Left lung (tissue), 10 donors: ENCODE measurements around the gene RNPEP. TPM values are rescaled to one million over a fixed set of nuclear protein-coding genes. Genes with fewer than 3 reads are reported as not detected.

ENCODE experiments used
- ATAC-seq: fragments of 200-7000 bp; cut with Tn5 transposase; one replicate; pipeline ENCODE4 v1.9.1; 2020; ENCODE audit warnings: moderate library complexity
- DNase-seq, 4 donors: peaks; one replicate each; pipeline ENCODE4 v3.0.0-alpha.2; 2013 to 2020
- H3K27ac ChIP-seq, 2 donors: fragments of 200-600 bp; sonication (generic) in 1 of 2; one replicate each; pipeline versions ENCODE4 v1.5.0 to v1.8.0; 2020 to 2021
- H3K27me3 ChIP-seq, 2 donors: fragments of 200-600 bp; sonication (generic) in 1 of 2; one replicate each; pipeline versions ENCODE4 v1.5.0 to v1.8.0; 2020 to 2021
- H3K36me3 ChIP-seq, 2 donors: fragments of 200-600 bp; sonication (generic) in 1 of 2; one replicate each; pipeline versions ENCODE4 v1.5.0 to v1.8.0; 2020 to 2021
- H3K4me1 ChIP-seq, 2 donors: fragments of 200-600 bp; one replicate each; pipeline ENCODE4 v1.8.0; 2021
- H3K4me3 ChIP-seq, 2 donors: fragments of 200-600 bp; sonication (generic) in 1 of 2; one replicate each; pipeline versions ENCODE4 v1.5.0 to v1.8.0; 2020 to 2021; ENCODE audit warnings: mild to moderate bottlenecking in 1 of 2
- H3K9me3 ChIP-seq, 2 donors: fragments of 200-600 bp; sonication (generic) in 1 of 2; one replicate each; pipeline versions ENCODE4 v1.5.0 to v1.8.0; 2020 to 2021
- intact Hi-C, 2 donors: fragments of 100-400 bp; cut with DNase I; formaldehyde crosslinking; loops; one replicate each; pipeline versions ENCODE4 v1.11.2 to v1.14.2; 2022
- polyA plus RNA-seq, 6 donors: library from polyadenylated mRNA; unstranded; fragments of 120-200 nt; gene quantifications; one replicate each; pipeline ENCODE4 v1.2.1, GENCODE V29; 2013; ENCODE audit not compliant: insufficient read length in 6 of 6
- total RNA-seq, 2 donors: library from RNA; stranded (reverse); fragmentation: NEBNext Ultra II Directional; extraction: Animal tissue kit (Norgen Biotek cat#: 25700); gene quantifications; one replicate each; pipeline ENCODE4 v1.2.1, GENCODE V29; 2021
- TF ChIP-seq, protein P1 (sequence below), 2 donors: fragments of 200-600 bp; sonication (generic) in 1 of 2; IDR thresholded peaks; one replicate each; pipeline versions ENCODE4 v1.5.0 to v1.8.0; 2021; ENCODE audit warnings: antibody characterized with exemption in 2 of 2
- donor health status: DM: no; HTN: yes; CAD: no.
- donor health status: DM: no; HTN: no; CAD: no.

The RNPEP gene
- total and polyA plus RNA-seq, 8 donors = 56.0 to 81.2 (median 65.3) TPM

- intact Hi-C loops = no loop called here
- Histone ChIP-seq H3K4me3 (peak within 1 kb of the TSS; percentile 37 to 42), H3K36me3 (no peaks in the 10 kb centered on the region), H3K9me3 (no peaks in the 10 kb centered on the region), H3K27ac (peak within 1 kb of the TSS in 1 of 2 donors; percentile 73), H3K4me1 (peaks cover 4 to 14% of the 10 kb centered on the region in 2 donors), H3K27me3 (peaks cover 0 to 44% of the 10 kb centered on the region in 2 donors)
- TF ChIP-seq, protein P1, sequence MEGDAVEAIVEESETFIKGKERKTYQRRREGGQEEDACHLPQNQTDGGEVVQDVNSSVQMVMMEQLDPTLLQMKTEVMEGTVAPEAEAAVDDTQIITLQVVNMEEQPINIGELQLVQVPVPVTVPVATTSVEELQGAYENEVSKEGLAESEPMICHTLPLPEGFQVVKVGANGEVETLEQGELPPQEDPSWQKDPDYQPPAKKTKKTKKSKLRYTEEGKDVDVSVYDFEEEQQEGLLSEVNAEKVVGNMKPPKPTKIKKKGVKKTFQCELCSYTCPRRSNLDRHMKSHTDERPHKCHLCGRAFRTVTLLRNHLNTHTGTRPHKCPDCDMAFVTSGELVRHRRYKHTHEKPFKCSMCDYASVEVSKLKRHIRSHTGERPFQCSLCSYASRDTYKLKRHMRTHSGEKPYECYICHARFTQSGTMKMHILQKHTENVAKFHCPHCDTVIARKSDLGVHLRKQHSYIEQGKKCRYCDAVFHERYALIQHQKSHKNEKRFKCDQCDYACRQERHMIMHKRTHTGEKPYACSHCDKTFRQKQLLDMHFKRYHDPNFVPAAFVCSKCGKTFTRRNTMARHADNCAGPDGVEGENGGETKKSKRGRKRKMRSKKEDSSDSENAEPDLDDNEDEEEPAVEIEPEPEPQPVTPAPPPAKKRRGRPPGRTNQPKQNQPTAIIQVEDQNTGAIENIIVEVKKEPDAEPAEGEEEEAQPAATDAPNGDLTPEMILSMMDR (IDR thresholded peaks at IDR 0.05) = no peak
- DNase-seq = peak; percentile 75 to 89 (median 84)
- ATAC-seq = peak; percentile 98
These were observed 36.1 kb upstream of the RNPEP start, which contains the start of gene LMOD1 for GRCh38 chr1:201946224-201946908. TSS of gene LMOD1 (minus strand) at chr1:201946548. CDS start at chr1:201946340, 208 bp downstream.

- intact Hi-C loops = no loop called here
These were observed 34.8 kb upstream of the RNPEP start for GRCh38 chr1:201947697-201948008.

DNA sequence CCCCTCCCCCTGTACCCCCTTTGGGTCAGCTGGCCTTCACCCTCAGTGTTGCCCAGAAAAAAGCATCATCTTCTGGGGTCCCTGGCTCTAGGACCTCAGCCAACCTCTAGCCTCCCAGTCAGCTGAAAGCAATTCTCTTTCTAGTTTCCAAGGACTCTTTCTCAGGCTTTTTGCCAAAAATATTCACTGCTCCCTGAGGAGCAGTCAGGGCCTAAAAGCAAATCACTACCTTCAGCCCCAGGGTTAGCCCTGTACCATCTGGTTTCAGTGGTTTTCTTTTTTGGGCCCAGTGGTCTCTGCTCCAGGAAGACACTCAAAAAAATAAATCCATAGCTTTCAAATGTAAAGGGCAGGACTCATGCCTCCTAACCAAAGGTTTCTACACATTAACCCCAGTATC is 33.0 kb upstream of the RNPEP start:
- TF ChIP-seq, protein P1 (IDR thresholded peaks at IDR 0.05) = no peak
- Histone ChIP-seq H3K4me1 (peaks cover 4 to 14% of the 10 kb centered on the region in 2 donors), H3K4me3 (no peak overlapping the region), H3K27ac (no peak overlapping the region), H3K27me3 (peaks cover 0 to 37% of the 10 kb centered on the region in 2 donors), H3K36me3 (no peaks in the 10 kb centered on the region), H3K9me3 (no peaks in the 10 kb centered on the region)
- DNase-seq (no peak), ATAC-seq (no peak)
- intact Hi-C loops = no loop called here

More at GRCh38 chr1:201947697-201948008, 34.8 kb upstream of the RNPEP start:
- H3K27ac ChIP-seq = no peak overlapping the region
- peaks cover 4 to 14% of the 10 kb centered on the region in 2 donors for H3K4me1 ChIP-seq
- DNase-seq (no peak), ATAC-seq (no peak)
- no peak overlapping the region for H3K4me3 ChIP-seq
- no peaks in the 10 kb centered on the region for H3K36me3 ChIP-seq
- TF ChIP-seq, protein P1 (IDR thresholded peaks at IDR 0.05) = no peak
- no peaks in the 10 kb centered on the region for H3K9me3 ChIP-seq
- H3K27me3 ChIP-seq = peaks cover 0 to 44% of the 10 kb centered on the region in 2 donors

GRCh38 chr1:201954263-201955008 is 28.0 kb upstream of the RNPEP start:
- Histone ChIP-seq H3K4me3 (peak overlapping the region; percentile 68 to 70), H3K9me3 (no peaks in the 10 kb centered on the region), H3K4me1 (peaks cover 6 to 12% of the 10 kb centered on the region in 2 donors), H3K27ac (peak overlapping the region; percentile 78), H3K36me3 (peaks cover 0 to 25% of the 10 kb centered on the region in 2 donors), H3K27me3 (no peaks in the 10 kb centered on the region)
- DNase-seq (peak in 1 of 4 donors; percentile 51), ATAC-seq (no peak)
- TF ChIP-seq, protein P1 (IDR thresholded peaks at IDR 0.05) = no peak
- intact Hi-C loops = no loop called here
